Islet of Langerhans (tissue), 1 donor: Measurements from ENCODE around the gene SERPING1.
A peak's percentile ranks its signal among the peaks of the same experiment; 100 is the strongest.
"Not testable (repeated sequence)": the region's sequence is repeated elsewhere in the genome, so short reads cannot be mapped to it uniquely, and the experiment has no call there.

Experiments
- FAIRE-seq: peaks from one replicate; lab custom pipeline; 2011; peaks lifted over from hg19 to GRCh38; lab: Jason Lieb, UNC

The SERPING1 gene

DNA sequence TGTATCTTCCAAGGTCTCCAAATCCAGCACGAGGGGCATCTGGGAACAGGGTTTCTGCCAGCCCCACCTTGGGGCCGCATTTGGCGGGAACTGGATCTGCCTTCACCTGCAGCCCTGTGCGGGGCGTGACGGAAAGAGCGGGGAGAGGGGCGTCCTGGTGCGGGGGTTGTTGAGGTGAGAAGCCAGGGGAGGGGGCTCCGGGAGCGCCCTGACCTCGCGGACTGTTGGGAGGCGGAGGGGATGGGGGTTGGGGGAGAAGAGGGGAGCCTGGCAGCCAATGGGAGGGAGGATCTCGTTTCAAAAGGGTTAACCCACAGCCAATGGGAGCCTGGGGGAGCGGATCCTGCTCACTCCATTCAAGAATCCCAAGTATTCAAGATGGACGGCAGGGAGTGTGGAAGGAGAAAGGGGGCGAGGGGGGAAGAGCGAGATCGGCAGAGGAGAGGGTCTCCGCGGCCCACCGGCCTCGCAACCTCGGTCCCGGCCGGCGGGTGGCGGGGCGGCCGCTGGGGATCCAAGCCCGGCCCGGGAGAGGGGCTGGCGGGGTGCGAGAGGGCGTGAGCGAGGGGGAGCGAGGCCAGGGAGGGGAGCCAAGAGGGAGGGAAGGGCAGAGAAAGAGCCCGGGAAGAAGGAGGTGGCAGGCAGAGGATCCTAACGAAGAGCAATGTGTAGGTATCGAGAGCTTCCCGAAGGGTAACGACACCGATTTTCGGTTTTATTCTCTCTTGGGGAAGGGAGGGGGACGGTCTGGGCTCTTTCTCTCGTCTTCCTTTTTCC is 40.7 kb downstream of the SERPING1 start:
- FAIRE-seq = no peak

DNA sequence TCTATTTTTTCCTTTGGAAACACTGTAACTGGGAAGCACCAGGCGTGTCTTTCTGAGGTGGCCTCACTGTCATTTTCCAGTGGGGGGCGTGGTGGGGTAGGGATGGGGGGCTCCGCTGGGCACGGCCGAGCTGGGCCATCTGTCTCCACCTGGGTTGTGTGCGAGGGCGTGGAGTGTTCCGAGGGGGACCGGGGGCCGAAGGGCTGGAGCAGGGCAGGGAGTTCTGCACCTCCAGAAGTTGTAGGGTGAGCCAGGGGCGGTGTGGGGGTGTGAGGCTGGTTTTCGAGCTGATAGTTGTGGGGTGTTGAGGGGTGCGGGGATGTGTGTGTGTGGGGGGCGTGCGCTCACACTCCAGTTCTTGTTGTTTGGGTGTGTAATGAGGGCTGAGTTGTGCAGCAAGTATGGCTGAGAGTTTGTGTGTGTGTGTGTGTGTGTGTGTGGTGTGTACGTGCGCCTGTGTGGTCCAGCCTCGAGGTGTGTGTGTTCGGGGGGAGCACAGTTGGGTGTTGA is 41.4 kb downstream of the SERPING1 start:
- FAIRE-seq = no peak

DNA sequence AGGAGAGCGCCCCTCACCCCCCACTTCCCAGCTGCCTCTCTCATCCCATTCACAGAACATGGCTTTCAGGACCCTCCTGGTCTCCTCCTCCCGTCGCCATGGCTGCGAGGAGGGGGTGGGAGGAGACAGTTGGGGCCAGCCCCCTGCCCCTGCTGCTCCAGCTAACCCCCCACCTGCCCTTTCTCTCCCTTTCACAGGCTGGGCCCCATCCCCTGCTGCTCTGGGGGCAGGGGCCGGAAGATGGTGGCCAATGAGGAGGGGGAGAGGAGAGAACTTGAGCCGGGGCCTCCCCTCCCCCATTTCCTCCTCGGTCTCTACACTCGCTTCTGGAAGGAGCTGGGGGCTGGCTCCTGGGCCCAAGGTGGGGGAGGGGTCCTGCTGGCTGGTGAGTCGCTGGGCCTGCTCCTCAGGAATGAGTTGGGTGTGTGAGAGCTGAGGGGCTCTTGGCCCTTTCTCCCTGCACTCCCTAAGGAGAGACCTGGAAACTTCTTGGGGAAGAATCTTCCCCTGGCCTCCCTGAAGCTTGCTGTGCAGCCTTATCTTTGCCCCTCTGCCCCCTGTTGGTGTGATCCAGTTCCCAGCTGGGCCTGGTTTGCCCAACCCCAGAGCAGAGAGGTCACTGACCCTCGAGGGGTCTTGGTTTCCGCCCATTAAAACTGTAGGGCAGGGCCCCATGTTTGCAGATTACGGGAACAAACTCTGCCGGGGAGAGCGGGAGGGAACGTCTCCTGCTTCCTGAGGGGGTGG is 42.0 kb downstream of the SERPING1 start:
- FAIRE-seq = no peak

DNA sequence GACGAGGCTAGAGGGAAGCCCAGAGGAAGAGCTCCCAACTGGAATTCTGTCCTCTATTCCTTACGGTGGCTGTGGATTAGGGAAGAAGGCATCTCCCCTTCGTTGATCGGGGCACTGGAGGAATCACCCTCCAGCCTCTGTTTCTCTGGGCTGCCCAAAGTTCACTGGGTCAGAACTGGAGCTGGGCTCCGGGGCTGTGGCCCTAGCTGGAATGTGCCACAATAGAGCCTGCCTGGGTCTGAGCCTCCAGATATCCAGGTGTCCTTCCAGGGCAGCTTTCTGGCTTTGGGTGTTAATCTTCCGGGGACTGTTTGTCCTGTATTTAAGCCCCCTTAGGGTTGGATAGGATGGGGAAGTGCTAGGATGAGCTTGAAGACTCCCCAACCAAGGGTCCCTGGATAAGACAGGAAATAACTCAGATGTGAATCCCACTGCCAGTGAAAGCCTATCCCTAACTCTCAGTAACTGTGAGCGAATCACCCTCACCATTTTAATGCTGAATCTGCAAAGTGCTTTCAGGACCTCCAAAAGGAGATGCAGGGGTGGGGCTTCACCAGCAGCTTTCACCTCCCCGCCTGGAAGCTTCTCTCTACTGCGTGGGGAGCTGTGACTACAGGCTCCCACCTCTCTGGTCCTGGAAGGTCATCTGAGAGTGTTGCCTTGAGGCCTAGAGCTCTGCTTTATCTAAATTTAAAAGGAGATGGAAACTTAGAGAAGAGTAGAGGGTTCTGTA is 42.7 kb downstream of the SERPING1 start:
- FAIRE-seq = no peak

- peak; percentile 55 for FAIRE-seq
Observed at GRCh38 chr11:57641011-57641807, 43.7 kb downstream of the SERPING1 start.

DNA sequence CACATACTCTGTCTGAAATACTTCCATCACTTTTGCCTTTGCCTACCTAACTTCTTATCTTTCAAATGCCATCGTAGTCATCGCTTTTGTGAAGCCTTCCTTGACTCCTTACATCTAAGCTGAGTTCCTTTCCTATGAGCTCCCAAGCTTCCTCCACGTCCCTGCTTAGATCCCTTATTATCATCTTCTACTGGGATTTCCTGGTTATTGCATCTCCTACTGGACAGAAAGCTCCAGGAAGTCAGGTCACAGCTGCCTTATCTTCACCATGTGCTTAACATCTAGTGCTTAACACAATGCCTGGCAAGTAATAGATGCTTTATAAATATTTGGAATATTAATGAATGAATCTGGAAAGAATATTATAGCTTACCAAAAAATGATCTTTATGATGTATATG is 46.3 kb downstream of the SERPING1 start:
- no peak for FAIRE-seq

DNA sequence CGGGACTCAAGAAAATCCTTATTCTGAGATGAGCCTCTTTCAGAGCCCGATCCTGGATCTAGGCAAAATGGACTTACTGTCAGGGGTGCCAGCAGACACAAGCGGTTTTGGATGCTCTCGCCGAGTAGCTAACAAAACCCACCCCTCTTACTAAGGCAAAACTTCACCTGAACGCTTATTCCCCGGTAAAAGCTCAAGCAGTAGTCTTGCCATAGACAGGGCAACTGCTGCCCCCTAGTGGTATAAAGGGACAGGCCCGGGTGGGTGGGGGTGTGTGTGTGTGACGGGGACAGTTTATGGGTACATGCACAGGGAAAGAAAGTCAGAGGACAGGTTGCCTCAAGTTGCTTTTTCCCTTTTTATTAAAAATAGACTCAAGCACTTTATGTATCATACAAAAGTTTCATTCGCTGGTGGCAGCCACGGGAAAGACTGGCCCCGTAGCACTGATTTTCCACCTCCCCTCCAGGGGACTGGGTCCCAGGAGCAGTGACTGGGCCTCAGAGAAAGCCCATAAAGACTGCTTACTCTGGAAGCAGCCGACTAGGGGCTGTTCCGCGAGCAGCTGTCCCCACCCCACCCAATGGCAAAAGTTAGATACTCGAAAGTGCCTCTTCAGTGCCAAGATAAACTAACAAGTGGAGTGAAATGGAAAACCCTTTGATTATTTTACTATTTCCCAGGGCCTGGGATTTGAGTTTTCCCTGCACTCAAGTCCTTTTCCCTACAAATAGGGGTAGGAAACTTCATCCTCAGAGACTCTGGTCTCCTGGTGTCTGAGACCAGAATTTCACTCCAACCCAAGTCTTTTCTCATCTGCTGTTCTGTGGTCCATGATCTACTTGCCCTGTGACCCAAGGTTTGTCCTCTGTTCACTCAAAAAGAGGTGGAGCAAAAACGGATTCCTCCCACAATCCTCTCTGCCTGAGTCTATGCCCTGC is 47.5 kb downstream of the SERPING1 start:
- no peak for FAIRE-seq

DNA sequence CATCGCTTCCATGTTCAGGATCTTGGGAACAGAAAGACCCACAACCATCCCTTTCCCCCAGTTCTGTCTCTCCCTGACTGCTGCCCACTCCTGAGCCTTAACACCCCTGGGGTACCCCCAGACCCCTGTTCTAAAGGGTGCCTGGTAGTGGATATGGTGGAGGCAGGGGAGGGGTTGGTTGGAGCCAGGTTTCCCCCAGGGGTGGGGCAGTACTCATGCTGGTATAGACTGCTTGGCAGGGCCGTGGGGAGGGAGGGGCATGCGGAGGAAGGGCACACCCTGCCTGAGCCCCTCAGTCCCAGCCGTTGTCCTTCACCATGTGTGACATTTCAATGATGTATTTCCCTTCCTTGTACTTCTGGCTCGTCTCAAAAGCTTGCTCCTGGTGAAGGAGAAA is 48.2 kb downstream of the SERPING1 start:
- FAIRE-seq = no peak

GRCh38 chr11:57646194-57646798 is 48.8 kb downstream of the SERPING1 start:
- no peak for FAIRE-seq

- no peak for FAIRE-seq
Observed at GRCh38 chr11:57646799-57647303, 49.4 kb downstream of the SERPING1 start.

DNA sequence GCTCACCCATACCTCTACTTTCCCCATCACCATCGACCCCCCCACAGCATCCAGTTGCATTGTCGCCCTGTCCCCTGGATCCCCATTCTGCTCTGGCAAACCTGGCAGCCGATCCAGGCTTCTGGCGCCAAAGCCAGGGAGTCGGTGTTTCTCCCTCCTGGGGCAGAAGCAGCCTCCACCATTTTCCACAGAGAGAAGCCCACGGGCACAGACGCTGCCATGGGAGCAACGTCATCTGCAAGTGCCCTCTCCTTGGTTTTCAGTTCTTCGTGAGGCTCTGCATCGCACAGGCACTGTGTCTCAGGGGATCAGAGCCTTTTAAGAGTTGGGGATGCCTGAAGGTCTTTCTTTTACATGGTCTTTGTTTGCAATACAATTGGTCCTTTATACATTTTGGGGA is 49.9 kb downstream of the SERPING1 start:
- FAIRE-seq = no peak

- no peak for FAIRE-seq
Observed at GRCh38 chr11:57647960-57648800, 50.7 kb downstream of the SERPING1 start.

DNA sequence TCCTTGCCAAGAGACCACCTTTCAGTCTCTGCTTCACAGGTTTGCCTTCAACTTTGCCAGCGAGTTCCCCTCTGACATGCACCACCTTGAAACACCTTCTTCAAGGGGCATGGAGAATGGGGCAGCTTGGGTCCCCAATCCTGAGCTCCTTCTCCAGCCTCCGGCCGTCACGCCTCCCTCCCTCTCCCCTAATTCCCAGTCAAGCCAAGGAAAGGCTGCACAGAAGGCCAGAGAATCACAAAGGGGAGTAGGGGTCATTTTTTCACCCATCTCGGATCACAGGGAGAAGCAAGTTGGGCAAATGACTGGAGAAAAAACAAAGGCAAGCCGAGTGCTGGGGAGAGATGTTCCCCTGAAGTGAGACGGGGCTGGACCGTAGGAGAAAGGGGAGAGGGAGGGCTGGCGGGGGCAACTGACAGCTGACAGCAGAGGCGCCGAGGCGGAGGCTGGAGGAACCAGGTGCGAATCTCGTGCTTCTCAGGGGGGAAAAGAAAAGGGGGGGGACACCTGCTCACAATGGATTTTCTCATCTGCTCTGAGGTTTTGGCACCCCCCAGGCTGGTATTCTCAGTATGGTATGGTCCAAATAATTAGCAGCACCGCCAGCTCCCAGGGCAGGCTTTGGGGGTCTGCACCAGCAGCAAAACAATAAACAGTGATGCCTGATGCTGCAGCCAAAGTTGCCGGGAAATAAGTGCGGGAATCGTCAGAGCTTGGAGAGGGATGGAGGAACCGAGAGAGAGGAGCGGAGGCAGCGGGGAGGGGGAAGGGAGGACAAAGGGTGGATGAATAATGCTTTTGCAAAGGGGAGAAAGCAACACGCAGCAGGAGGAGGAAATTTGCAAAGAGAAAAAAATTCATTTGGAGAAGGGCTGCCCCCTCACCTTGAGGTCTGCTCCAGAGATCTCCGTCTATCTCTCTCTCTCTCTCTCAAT is 51.6 kb downstream of the SERPING1 start:
- FAIRE-seq = no peak

- no peak for FAIRE-seq
Observed at GRCh38 chr11:57649826-57650738, 52.6 kb downstream of the SERPING1 start, which contains the start of gene YPEL4. YPEL4 (minus strand) TSS chr11:57649912; CDS start chr11:57647107, 2,805 bp downstream.

DNA sequence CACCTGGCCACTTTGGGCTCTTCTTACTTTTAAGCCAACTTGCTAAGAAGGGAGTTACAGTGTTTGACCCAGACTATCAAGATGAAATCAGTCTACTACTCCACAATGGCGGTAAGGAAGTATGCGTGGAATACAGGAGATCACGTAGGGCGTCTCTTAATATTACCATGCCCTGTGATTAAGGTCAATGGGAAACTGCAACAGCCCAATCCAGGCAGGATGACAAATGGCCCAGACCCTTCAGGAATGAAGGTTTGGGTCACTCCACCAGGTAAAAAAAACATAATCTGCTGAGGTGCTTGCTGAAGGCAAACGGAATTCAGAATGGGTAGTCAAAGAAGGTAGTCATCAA is 53.2 kb downstream of the SERPING1 start:
- no peak for FAIRE-seq

GRCh38 chr11:57651408-57651807 is 53.9 kb downstream of the SERPING1 start:
- FAIRE-seq = no peak

DNA sequence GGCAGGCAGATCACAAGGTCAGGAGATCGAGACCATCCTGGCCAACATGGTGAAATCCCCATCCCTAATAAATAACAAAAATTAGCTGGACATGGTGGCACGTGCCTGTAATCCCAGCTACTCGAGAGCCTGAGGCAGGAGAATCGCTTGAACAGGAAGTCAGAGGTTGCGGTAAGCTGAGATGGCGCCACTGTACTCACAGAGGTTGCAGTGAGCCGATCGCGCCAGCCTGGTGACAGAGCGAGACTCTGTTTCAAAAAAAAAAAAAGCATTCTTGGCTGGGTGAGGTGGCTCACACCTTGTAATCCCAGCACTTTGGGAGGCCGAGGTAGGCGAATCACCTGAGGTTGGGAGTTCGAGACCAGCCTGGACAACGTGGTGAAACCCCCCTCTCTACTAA is 54.7 kb downstream of the SERPING1 start:
- not testable (repeated sequence) for FAIRE-seq
